Chondrocyte (in vitro differentiated cells): ENCODE results near the gene ARHGAP27. TPM values are rescaled to one million over a fixed set of nuclear protein-coding genes. Genes with fewer than 3 reads are reported as not detected.

Experiments
- DNase-seq: peaks from one replicate; pipeline ENCODE4 v3.0.0; 2021; ENCODE audit warnings: mixed read lengths, low spot score
- H3K27ac Mint-ChIP-seq: one replicate; pipeline ENCODE4 v1.8.0; 2021; ENCODE audit warnings: mild to moderate bottlenecking, moderate library complexity, mixed read lengths; ENCODE audit not compliant: unreplicated experiment
- H3K27me3 Mint-ChIP-seq: 2 replicates; pipeline ENCODE4 v1.8.0; 2021; ENCODE audit warnings: low read depth, mixed read lengths
- H3K36me3 Mint-ChIP-seq: 2 replicates; pipeline ENCODE4 v1.8.0; 2021; ENCODE audit warnings: low read depth, mixed read lengths
- H3K4me1 Mint-ChIP-seq: 2 replicates; pipeline ENCODE4 v1.8.0; 2021; ENCODE audit warnings: low read depth, mild to moderate bottlenecking, mixed read lengths
- H3K4me3 Mint-ChIP-seq: one replicate; pipeline ENCODE4 v1.8.0; 2021; ENCODE audit warnings: mild to moderate bottlenecking, moderate library complexity, mixed read lengths; ENCODE audit not compliant: unreplicated experiment
- H3K9me3 Mint-ChIP-seq: 2 replicates; pipeline ENCODE4 v1.8.0; 2021; ENCODE audit warnings: low read depth, mixed read lengths
- total RNA-seq: library from RNA; stranded (reverse); gene quantifications from 3 replicates; pipeline ENCODE4 v1.2.1, GENCODE V29; 2021
- TF ChIP-seq, protein P1 (sequence below): fragments of 200-600 bp; sonication (generic); IDR thresholded peaks from 2 replicates; pipeline ENCODE4 v1.5.0; 2021; ENCODE audit warnings: antibody characterized with exemption, mild to moderate bottlenecking, moderate library complexity

ARHGAP27 gene
- total RNA-seq, 1 donor from 2014 or later = 2.0 TPM

DNA sequence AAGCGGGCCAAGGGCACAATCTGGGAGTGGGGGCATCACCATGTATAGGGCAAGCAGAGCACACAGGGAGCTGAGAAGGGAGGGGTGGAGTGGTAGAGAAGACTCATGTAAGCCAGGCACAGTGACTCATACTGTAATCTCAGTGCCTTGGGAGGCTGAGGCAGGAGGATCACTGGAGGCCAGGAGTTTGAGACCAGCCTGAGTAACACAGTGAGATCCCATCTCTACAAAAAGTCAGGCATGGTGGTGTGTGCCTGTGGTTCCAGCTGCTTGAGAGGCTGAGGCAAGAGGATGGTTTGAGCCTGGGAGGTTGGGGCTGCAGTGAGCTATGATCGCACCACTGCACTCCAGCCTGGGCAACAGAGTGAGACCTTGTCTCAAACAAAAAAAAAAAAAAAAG is 40.8 kb downstream of the ARHGAP27 start:
- peaks cover 7% of the 10 kb centered on the region for H3K4me1 Mint-ChIP-seq
- no peak overlapping the region for H3K27ac Mint-ChIP-seq

DNA sequence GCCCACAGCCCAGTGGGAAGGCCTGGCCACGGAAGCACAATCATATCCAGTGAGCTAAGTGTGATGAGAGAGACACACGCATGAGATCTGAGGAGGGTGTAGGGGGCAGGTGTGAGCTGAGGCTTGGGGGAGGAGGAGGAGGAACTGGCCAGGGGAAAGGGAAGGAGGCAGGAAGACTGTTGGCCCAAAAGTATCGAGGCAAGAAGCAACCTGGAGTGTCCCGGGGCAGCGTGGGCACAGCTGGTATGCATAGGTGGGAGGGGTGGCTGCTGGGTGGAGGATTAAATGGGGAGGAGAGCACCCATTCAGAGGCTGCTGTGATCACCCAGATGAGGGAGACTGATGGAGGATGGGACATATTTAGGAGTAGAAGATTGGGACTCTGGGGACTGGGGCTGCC is 41.4 kb downstream of the ARHGAP27 start:
- Mint-ChIP-seq H3K4me1 (peaks cover 7% of the 10 kb centered on the region), H3K27ac (no peak overlapping the region), H3K36me3 (no peaks in the 10 kb centered on the region), H3K27me3 (peaks cover 23% of the 10 kb centered on the region), H3K4me3 (no peak overlapping the region), H3K9me3 (no peaks in the 10 kb centered on the region)
- no peak for DNase-seq
- TF ChIP-seq, protein P1, sequence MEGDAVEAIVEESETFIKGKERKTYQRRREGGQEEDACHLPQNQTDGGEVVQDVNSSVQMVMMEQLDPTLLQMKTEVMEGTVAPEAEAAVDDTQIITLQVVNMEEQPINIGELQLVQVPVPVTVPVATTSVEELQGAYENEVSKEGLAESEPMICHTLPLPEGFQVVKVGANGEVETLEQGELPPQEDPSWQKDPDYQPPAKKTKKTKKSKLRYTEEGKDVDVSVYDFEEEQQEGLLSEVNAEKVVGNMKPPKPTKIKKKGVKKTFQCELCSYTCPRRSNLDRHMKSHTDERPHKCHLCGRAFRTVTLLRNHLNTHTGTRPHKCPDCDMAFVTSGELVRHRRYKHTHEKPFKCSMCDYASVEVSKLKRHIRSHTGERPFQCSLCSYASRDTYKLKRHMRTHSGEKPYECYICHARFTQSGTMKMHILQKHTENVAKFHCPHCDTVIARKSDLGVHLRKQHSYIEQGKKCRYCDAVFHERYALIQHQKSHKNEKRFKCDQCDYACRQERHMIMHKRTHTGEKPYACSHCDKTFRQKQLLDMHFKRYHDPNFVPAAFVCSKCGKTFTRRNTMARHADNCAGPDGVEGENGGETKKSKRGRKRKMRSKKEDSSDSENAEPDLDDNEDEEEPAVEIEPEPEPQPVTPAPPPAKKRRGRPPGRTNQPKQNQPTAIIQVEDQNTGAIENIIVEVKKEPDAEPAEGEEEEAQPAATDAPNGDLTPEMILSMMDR = no peak

More for the DNA sequence above, 40.8 kb downstream of the ARHGAP27 start:
- H3K9me3 Mint-ChIP-seq = no peaks in the 10 kb centered on the region
- H3K4me3 Mint-ChIP-seq = no peak overlapping the region
- H3K27me3 Mint-ChIP-seq = peaks cover 23% of the 10 kb centered on the region
- no peak for DNase-seq
- no peaks in the 10 kb centered on the region for H3K36me3 Mint-ChIP-seq
- TF ChIP-seq, protein P1 = no peak

DNA sequence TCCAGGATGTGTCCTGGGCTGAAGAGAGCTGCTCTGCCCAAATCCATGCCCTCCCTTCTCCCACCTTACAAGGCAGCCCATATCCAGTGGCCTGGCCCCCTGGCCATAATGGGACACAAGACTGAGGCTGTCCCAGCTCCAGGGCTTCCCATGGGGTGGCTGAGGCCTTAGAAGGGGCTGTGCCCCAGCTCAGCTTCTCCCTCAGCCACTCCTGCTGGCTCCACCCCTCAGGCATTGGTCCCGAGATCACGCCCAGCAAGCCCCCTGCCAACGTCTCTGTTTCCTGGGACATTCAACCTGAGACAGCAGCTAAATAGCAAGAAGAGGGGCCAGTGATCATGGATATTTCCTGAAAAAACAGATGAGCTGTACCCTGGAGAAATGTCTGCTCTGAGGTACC is 43.3 kb downstream of the ARHGAP27 start:
- peaks cover 10% of the 10 kb centered on the region for H3K4me1 Mint-ChIP-seq
- no peak for DNase-seq
- H3K9me3 Mint-ChIP-seq = no peaks in the 10 kb centered on the region
- TF ChIP-seq, protein P1 = no peak
- H3K4me3 Mint-ChIP-seq = no peak overlapping the region
- no peaks in the 10 kb centered on the region for H3K36me3 Mint-ChIP-seq
- no peak overlapping the region for H3K27ac Mint-ChIP-seq
- H3K27me3 Mint-ChIP-seq = peaks cover 23% of the 10 kb centered on the region

DNA sequence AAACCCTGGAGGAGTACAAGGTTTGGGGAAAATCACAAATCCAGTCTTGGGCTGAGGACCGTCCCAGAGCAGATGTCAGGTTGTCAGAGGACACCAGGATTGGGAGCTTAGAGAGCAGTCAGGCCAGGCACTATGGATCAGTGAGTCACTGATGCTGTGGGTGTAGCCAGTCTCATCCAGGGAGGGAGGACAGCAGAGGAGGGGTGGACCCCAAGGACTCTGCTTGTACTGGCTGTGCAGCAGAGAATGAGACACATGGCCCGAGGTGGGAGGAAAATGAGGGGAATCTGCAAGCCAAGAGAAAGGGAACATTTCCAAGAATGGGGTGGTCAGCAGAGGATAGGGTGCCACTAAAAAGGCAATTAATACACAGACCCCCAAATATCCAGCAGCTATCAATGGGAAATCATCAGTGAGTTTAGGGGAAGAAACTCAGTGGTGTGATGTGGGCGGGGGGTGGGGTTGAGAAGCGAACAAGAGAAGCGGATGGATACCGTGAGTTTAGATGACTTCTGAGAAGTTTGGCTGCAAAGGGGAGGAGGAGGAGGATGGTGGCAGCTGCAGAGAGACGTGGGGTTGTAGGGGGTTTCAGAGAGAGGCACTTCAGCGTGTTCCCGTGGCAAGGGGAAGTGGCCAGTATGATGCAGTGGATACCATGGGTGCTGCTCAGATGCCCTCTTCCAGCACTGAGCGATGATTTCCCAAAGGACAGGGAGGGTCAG is 43.9 kb downstream of the ARHGAP27 start:
- Mint-ChIP-seq H3K4me3 (no peak overlapping the region), H3K27ac (peak overlapping the region; percentile 37), H3K36me3 (no peaks in the 10 kb centered on the region), H3K4me1 (peaks cover 15% of the 10 kb centered on the region), H3K9me3 (no peaks in the 10 kb centered on the region), H3K27me3 (peaks cover 23% of the 10 kb centered on the region)
- no peak for DNase-seq
- TF ChIP-seq, protein P1 = no peak

DNA sequence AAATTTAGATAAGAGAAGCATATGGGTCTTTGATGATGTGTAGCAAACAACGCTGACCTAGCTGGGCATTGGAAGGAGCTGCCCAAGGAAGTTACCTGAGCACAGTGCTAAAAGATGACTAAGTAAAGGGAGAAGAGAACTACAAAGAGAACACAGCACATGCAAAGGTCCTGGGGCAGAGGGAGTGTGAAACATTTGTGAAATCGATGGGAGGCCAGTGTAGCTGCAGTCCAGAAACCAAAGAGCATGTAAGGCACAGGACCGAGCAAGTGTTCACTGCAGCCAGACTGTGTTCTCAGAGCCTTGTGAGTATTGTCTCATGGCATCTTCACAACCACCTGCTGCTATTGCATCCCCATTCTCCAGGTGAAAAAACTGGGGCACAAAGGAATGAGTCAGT is 44.9 kb downstream of the ARHGAP27 start:
- H3K27me3 Mint-ChIP-seq = peaks cover 20% of the 10 kb centered on the region
- H3K4me3 Mint-ChIP-seq = no peak overlapping the region
- DNase-seq = no peak
- TF ChIP-seq, protein P1 = no peak
- no peak overlapping the region for H3K27ac Mint-ChIP-seq
- no peaks in the 10 kb centered on the region for H3K36me3 Mint-ChIP-seq
- H3K4me1 Mint-ChIP-seq = peaks cover 15% of the 10 kb centered on the region
- no peaks in the 10 kb centered on the region for H3K9me3 Mint-ChIP-seq
